ENCODE results near the gene TGFA.

The TGFA gene

DNA sequence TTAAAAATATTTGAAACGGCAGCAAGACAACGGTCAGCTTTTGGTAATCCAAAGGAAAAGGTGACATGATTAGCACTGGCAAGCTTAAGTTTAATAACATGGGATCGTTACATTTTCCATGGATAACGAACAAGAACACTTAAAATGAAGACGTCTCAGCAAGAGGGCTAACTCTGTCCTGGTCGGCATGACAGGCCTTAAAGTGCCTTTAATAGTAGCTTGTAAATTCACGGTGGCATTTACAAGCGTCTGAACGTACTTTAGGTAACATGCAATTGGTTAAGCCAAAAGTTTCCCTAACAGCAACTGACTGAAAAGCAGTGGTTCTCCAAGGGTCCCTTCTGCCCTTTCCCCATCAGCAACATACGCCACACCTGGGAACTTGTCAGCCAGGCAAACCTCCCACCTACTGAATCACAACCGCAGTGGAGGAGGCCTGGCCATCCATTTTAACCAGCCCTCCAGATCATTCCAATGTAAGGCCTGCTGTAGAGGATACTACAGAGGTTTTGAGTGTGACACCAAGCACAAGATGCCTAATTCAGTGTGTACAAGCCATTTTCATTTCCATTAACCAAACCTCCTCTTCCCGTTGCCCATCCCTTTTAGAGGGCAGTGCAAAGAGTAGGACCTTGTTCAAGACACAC is 4.4 kb downstream of the TGFA start (continued):
- no peak for TF ChIP-seq BCL11B (tag by site-specific recombination; IDR thresholded peaks at IDR 0.05; ENCODE audit: low read depth)

DNA sequence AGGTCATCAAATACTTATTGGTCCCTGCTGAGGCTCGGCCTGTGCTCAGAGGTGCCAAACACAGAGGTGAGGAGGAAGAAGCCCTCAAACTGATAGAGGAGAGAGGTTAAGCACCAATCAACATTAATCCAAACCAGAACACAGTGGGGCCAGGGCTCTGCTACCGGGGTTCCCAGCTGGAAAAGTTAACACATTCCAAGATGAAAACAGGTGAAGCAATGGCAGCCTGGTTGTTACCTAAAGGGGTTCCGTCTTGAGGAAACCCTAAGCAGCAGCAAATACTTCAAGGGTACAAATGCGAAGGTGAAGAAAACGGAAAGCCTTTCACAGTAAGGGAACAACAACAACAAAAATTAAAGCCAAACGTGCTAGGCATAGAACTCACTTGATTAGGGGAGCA is 5.4 kb downstream of the TGFA start:
- POLR2A ChIA-PET = no interaction called here
- H3K4me3 ChIP-seq (ENCODE audit: low read depth, low read length) = no peak overlapping the region
- H3K4me1 ChIP-seq (ENCODE audit: control insufficient read depth, insufficient read depth, low read length) = 0 out of 2 replicates have a peak, but pooled peaks cover 6% of the 10 kb centered on the region
- TF ChIP-seq YY2 (tag by site-specific recombination; IDR thresholded peaks at IDR 0.05) (no peak), ZBTB20 (tag by site-specific recombination; IDR thresholded peaks at IDR 0.05) (peak; percentile 52; the same call in 1 of the 2 replicates), SETDB1 (IDR thresholded peaks at IDR 0.05; ENCODE audit: insufficient read length, low read length) (no peak), ZNF623 (tag by site-specific recombination; IDR thresholded peaks at IDR 0.05) (no peak)
- CTCF ChIA-PET = interaction anchor here (0.6 to 1.0 kb wide), 2 partner anchors 10 to 216 kb away, joined by 3 read pairs; no protein-coding TSS in a partner anchor
- no peaks in the 10 kb centered on the region for H3K9me3 ChIP-seq (ENCODE audit: control insufficient read depth, insufficient read depth, low read depth, low read length)
- H3K36me3 ChIP-seq (ENCODE audit: control insufficient read depth in 2 of 2, insufficient read depth in 1 of 2, low read length in 2 of 2) = no peaks in the 10 kb centered on the region
- H3K27ac ChIP-seq (ENCODE audit: extremely low read depth, low read depth, low read length) = no peak overlapping the region

DNA sequence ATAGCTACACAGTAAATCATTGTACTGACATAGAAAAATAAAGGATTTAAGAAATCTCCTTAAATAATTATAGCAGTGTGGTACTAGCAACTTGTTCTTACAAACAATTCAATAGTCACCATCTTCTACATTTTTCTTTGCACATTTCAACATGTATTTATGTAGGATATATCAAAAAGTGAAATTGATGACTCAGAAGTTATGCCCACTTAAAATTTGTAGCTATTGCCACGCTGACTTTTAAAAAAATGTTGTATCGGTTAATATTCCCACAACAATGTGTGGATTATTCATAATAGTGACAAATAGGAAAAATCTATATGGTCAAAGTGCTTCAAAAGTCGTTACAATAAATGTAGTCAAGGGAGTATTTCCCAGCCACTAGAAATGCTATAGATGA is 6.7 kb downstream of the TGFA start:
- H3K36me3 ChIP-seq (ENCODE audit: control insufficient read depth in 2 of 2, insufficient read depth in 1 of 2, low read length in 2 of 2) = no peaks in the 10 kb centered on the region
- no peak overlapping the region for H3K4me3 ChIP-seq (ENCODE audit: low read depth, low read length)
- no peak for TF ChIP-seq ZIC2 (tag by site-specific recombination; IDR thresholded peaks at IDR 0.05)
- no peak for TF ChIP-seq ZNF549 (tag by site-specific recombination; IDR thresholded peaks at IDR 0.05)
- no peak for TF ChIP-seq ZNF37A (tag by site-specific recombination; IDR thresholded peaks at IDR 0.05)
- no peak for TF ChIP-seq GLI4 (tag by site-specific recombination; IDR thresholded peaks at IDR 0.05)
- no peak for TF ChIP-seq ZNF624 (tag by site-specific recombination; IDR thresholded peaks at IDR 0.05)
- TF ChIP-seq ZNF514 (tag by site-specific recombination; IDR thresholded peaks at IDR 0.05) = no peak
- no peak for TF ChIP-seq ZNF596 (tag by site-specific recombination; IDR thresholded peaks at IDR 0.05)
- no peak for TF ChIP-seq ZFP37 (tag by site-specific recombination; IDR thresholded peaks at IDR 0.05)
- no peak for TF ChIP-seq ZNF248 (tag by site-specific recombination; IDR thresholded peaks at IDR 0.05)
- no peak for TF ChIP-seq HOXA7 (CRISPR knock-in tag; IDR thresholded peaks at IDR 0.05; ENCODE audit: borderline replicate concordance)
- TF ChIP-seq ZSCAN16 (tag by site-specific recombination; IDR thresholded peaks at IDR 0.05) = no peak
- no peaks in the 10 kb centered on the region for H3K9me3 ChIP-seq (ENCODE audit: control insufficient read depth, insufficient read depth, low read depth, low read length)
- ChIA-PET POLR2A (no interaction called here), CTCF (interaction anchor here (0.6 to 1.3 kb wide), 5 partner anchors 22 to 206 kb away, joined by 3 to 7 read pairs (median 3); no protein-coding TSS in a partner anchor)
- no peak overlapping the region for H3K27ac ChIP-seq (ENCODE audit: extremely low read depth, low read depth, low read length)
- H3K4me1 ChIP-seq (ENCODE audit: control insufficient read depth, insufficient read depth, low read length) = no peaks in the 10 kb centered on the region

- ChIA-PET CTCF (interaction anchor here (0.6 to 1.3 kb wide), 4 partner anchors 71 to 205 kb away, joined by 3 to 7 read pairs (median 3); no protein-coding TSS in a partner anchor), POLR2A (no interaction called here)
- H3K36me3 ChIP-seq (ENCODE audit: control insufficient read depth in 2 of 2, insufficient read depth in 1 of 2, low read length in 2 of 2) = no peaks in the 10 kb centered on the region
- no peaks in the 10 kb centered on the region for H3K4me1 ChIP-seq (ENCODE audit: control insufficient read depth, insufficient read depth, low read length)
- 0 out of 2 replicates have a peak, but pooled peaks have one; percentile 16 for TF ChIP-seq ZNF121 (tag by site-specific recombination; IDR thresholded peaks at IDR 0.05)
- TF ChIP-seq KLF7 (tag by site-specific recombination; IDR thresholded peaks at IDR 0.05; ENCODE audit: borderline replicate concordance) = no peak
- peak; percentile 68 for TF ChIP-seq GLIS1 (tag by site-specific recombination; IDR thresholded peaks at IDR 0.05)
- no peak for TF ChIP-seq OVOL3 (tag by site-specific recombination; IDR thresholded peaks at IDR 0.05)
- no peak overlapping the region for H3K27ac ChIP-seq (ENCODE audit: extremely low read depth, low read depth, low read length)
- no peaks in the 10 kb centered on the region for H3K9me3 ChIP-seq (ENCODE audit: control insufficient read depth, insufficient read depth, low read depth, low read length)
- H3K4me3 ChIP-seq (ENCODE audit: low read depth, low read length) = no peak overlapping the region
Observed at GRCh38 chr2:70546376-70546775, 7.2 kb downstream of the TGFA start.

All from HEK293 (cell line).